HG03460 (cell line): Measurements from ENCODE around the gene SERPINB12.
A peak's percentile ranks its signal among the peaks of the same experiment; 100 is the strongest.

ENCODE experiments used
- ATAC-seq: cut with Tn5 transposase; IDR thresholded peaks from one replicate; pipeline ENCODE4 v1.9.1; 2021; ENCODE audit not compliant: unreplicated experiment

Gene SERPINB12

GRCh38 chr18:63596964-63597363 lies 54.8 kb downstream of the SERPINB12 start:
- ATAC-seq = no peak

DNA sequence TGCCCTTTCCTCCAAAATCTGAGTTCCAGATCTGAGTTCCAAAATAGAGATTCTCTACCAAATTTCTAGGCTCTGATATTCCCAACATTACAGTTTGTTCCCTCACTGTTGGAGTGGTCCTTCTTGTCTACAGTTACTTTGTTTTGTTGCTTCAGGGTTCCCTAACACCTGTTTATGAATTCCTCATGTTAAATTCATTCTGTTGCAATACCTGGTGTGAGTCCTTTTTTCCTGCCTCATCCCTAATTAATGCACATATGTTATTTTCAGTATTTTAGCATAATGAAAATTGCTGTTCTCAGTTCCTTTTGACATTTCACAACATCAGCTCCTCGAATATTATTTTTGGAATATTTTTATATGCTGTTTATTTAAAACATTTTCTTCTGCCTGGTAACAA lies 61.2 kb downstream of the SERPINB12 start:
- ATAC-seq = no peak

- ATAC-seq = peak; percentile 97
These were observed 61.6 kb downstream of the SERPINB12 start for GRCh38 chr18:63603772-63604171.

GRCh38 chr18:63604791-63605567 lies 62.8 kb downstream of the SERPINB12 start:
- ATAC-seq = no peak

DNA sequence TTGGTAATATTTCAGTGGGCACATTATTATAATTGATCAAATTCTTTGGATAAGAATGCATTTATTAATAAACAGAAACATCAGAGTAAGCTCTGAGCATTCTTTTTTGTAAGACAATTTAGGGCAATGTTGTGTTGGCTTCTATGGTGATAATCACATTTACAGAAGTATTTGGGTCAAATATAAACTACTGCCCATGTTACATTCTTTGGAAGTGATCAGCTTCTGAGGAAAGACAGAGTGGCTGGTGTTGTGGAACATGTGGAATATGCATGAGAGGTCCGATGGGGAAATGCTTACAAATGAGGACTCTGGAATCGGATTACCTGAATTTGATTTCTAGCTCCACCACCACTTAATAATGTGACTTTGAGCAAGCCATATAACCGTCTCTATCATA lies 64.4 kb downstream of the SERPINB12 start:
- ATAC-seq = no peak

- ATAC-seq = no peak
These were observed 71.3 kb downstream of the SERPINB12 start for GRCh38 chr18:63613420-63613819.

DNA sequence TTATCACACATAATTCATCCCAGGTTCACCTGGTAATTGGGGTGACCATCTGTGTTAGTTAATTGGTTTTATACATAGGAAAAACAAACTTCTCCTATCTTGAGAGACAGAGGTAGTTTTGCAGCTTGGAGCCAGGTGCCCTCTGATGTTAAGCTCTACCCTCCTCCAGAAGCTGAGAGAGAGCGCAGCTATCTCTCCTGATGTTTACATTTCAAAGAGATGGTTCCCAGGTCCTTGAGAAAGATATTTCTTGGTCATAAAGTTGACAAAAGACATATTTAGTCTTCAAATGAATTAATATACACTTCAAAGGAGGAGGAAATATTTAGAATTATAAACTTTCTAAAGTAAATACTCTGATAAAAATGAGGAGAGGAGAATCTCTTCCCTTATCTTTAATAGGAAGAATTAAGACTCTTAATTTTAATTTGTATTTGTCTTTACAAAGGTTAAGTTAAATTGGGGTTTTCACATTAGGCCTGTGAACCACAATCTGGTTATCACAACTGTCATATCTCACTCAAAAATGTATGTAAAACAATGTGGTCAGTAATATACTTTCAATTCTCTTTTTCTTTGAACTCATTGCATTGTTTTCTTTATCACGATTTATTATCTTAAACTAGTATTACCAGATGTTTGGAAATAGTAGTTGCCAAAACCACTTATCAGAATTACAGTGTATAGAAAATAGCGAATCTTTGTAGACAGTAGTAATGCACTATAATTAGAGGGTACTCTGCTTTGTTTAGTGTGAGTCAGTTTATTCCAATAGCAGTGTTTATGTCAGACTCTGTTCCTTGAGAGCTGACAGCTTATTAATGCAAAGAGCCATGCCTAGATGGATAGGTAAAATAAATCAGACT lies 75.1 kb downstream of the SERPINB12 start:
- ATAC-seq = no peak

GRCh38 chr18:63617915-63618234 lies 75.7 kb downstream of the SERPINB12 start:
- ATAC-seq = no peak
